ENCODE results near the gene ZNF236.

The ZNF236 gene

GRCh38 chr18:76925501-76925900 lies 103.1 kb downstream of the ZNF236 start:
- H3K9me3 ChIP-seq (ENCODE audit: insufficient read depth, low read length) = no peaks in the 10 kb centered on the region
- H3K4me2 ChIP-seq (ENCODE audit: low read depth, low read length, poor library complexity, severe bottlenecking) = no peak overlapping the region
- peaks cover 8% of the 10 kb centered on the region for H3K36me3 ChIP-seq (ENCODE audit: low read length)
- no peaks in the 10 kb centered on the region for H3K27me3 ChIP-seq (ENCODE audit: low read length)
- no peak overlapping the region for H3K9ac ChIP-seq (ENCODE audit: low read length)
- no peak for TF ChIP-seq EZH2phosphoT487 (conservative IDR thresholded peaks at IDR 0.05; ENCODE audit: low read length)
- TF ChIP-seq CTCF (IDR thresholded peaks at IDR 0.05; ENCODE audit: insufficient read depth, low read length, poor library complexity, severe bottlenecking) = no peak
- no peak overlapping the region for H3K27ac ChIP-seq (ENCODE audit: low read depth, low read length)
- no peak overlapping the region for H2AFZ ChIP-seq (ENCODE audit: low read depth, low read length, severe bottlenecking)
- no peaks in the 10 kb centered on the region for H3K79me2 ChIP-seq (ENCODE audit: insufficient read depth, low read length)
- H3K4me3 ChIP-seq (ENCODE audit: insufficient read depth, low read length, poor library complexity, severe bottlenecking) = no peak overlapping the region
- no peaks in the 10 kb centered on the region for H3F3A ChIP-seq (ENCODE audit: insufficient read depth)
- H4K20me1 ChIP-seq (ENCODE audit: low read depth, low read length) = no peaks in the 10 kb centered on the region
- H3K9me2 ChIP-seq (replicated peaks; ENCODE audit: insufficient read depth, low read length) = no peaks in the 10 kb centered on the region

DNA sequence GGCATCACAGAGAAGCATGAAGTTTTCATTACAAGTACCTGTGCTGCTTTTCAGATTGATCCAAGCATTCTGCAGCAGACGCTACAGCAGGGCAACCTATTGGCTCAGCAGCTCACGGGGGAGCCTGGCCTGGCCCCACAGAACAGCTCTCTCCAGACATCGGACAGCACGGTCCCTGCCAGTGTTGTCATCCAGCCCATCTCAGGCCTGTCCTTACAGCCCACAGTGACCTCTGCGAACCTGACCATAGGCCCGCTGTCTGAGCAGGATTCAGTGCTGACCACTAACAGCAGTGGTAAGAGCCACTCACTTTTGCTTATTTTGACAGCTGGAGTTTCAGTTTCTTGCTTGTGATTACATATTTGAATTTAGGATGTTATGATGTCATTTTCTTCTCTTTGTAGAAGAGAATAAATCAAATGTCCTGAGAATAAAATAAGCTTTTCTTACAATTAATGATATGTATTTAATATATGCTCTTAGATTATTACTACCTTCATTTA lies 104.9 kb downstream of the ZNF236 start:
- H3K36me3 ChIP-seq (ENCODE audit: low read length) = peaks cover 8% of the 10 kb centered on the region
- TF ChIP-seq EZH2phosphoT487 (conservative IDR thresholded peaks at IDR 0.05; ENCODE audit: low read length) = no peak
- H3K27me3 ChIP-seq (ENCODE audit: low read length) = no peaks in the 10 kb centered on the region
- H3K79me2 ChIP-seq (ENCODE audit: insufficient read depth, low read length) = no peaks in the 10 kb centered on the region
- no peak overlapping the region for H3K9ac ChIP-seq (ENCODE audit: low read length)
- H3K4me2 ChIP-seq (ENCODE audit: low read depth, low read length, poor library complexity, severe bottlenecking) = no peak overlapping the region
- H3K27ac ChIP-seq (ENCODE audit: low read depth, low read length) = no peak overlapping the region
- no peaks in the 10 kb centered on the region for H3K9me3 ChIP-seq (ENCODE audit: insufficient read depth, low read length)
- no peaks in the 10 kb centered on the region for H4K20me1 ChIP-seq (ENCODE audit: low read depth, low read length)
- H3K9me2 ChIP-seq (replicated peaks; ENCODE audit: insufficient read depth, low read length) = no peaks in the 10 kb centered on the region
- H3K4me3 ChIP-seq (ENCODE audit: insufficient read depth, low read length, poor library complexity, severe bottlenecking) = no peak overlapping the region
- H2AFZ ChIP-seq (ENCODE audit: low read depth, low read length, severe bottlenecking) = no peak overlapping the region
- H3F3A ChIP-seq (ENCODE audit: insufficient read depth) = no peaks in the 10 kb centered on the region

- no peak overlapping the region for H3K4me3 ChIP-seq (ENCODE audit: insufficient read depth, low read length, poor library complexity, severe bottlenecking)
- peaks cover 8% of the 10 kb centered on the region for H3K36me3 ChIP-seq (ENCODE audit: low read length)
- no peaks in the 10 kb centered on the region for H4K20me1 ChIP-seq (ENCODE audit: low read depth, low read length)
- H3K27ac ChIP-seq (ENCODE audit: low read depth, low read length) = no peak overlapping the region
- no peak overlapping the region for H2AFZ ChIP-seq (ENCODE audit: low read depth, low read length, severe bottlenecking)
- H3K79me2 ChIP-seq (ENCODE audit: insufficient read depth, low read length) = no peaks in the 10 kb centered on the region
- no peaks in the 10 kb centered on the region for H3K27me3 ChIP-seq (ENCODE audit: low read length)
- H3F3A ChIP-seq (ENCODE audit: insufficient read depth) = no peaks in the 10 kb centered on the region
- H3K9me2 ChIP-seq (replicated peaks; ENCODE audit: insufficient read depth, low read length) = no peaks in the 10 kb centered on the region
- no peak overlapping the region for H3K9ac ChIP-seq (ENCODE audit: low read length)
- no peak overlapping the region for H3K4me2 ChIP-seq (ENCODE audit: low read depth, low read length, poor library complexity, severe bottlenecking)
- no peaks in the 10 kb centered on the region for H3K9me3 ChIP-seq (ENCODE audit: insufficient read depth, low read length)
- TF ChIP-seq EZH2phosphoT487 (conservative IDR thresholded peaks at IDR 0.05; ENCODE audit: low read length) = no peak
- no peak for TF ChIP-seq CTCF (IDR thresholded peaks at IDR 0.05; ENCODE audit: insufficient read depth, low read length, poor library complexity, severe bottlenecking)
Measured at GRCh38 chr18:76928179-76928868, 106.0 kb downstream of the ZNF236 start.

- no peak overlapping the region for H3K4me2 ChIP-seq (ENCODE audit: low read depth, low read length, poor library complexity, severe bottlenecking)
- H3K9me3 ChIP-seq (ENCODE audit: insufficient read depth, low read length) = no peaks in the 10 kb centered on the region
- no peaks in the 10 kb centered on the region for H3F3A ChIP-seq (ENCODE audit: insufficient read depth)
- no peak overlapping the region for H3K27ac ChIP-seq (ENCODE audit: low read depth, low read length)
- no peak overlapping the region for H2AFZ ChIP-seq (ENCODE audit: low read depth, low read length, severe bottlenecking)
- peaks cover 8% of the 10 kb centered on the region for H3K36me3 ChIP-seq (ENCODE audit: low read length)
- no peaks in the 10 kb centered on the region for H3K27me3 ChIP-seq (ENCODE audit: low read length)
- H3K9ac ChIP-seq (ENCODE audit: low read length) = no peak overlapping the region
- H3K4me3 ChIP-seq (ENCODE audit: insufficient read depth, low read length, poor library complexity, severe bottlenecking) = no peak overlapping the region
- H3K9me2 ChIP-seq (replicated peaks; ENCODE audit: insufficient read depth, low read length) = no peaks in the 10 kb centered on the region
- no peak for TF ChIP-seq EZH2phosphoT487 (conservative IDR thresholded peaks at IDR 0.05; ENCODE audit: low read length)
- no peak for TF ChIP-seq CTCF (IDR thresholded peaks at IDR 0.05; ENCODE audit: insufficient read depth, low read length, poor library complexity, severe bottlenecking)
- no peaks in the 10 kb centered on the region for H4K20me1 ChIP-seq (ENCODE audit: low read depth, low read length)
- H3K79me2 ChIP-seq (ENCODE audit: insufficient read depth, low read length) = no peaks in the 10 kb centered on the region
Measured at GRCh38 chr18:76931171-76931570, 108.8 kb downstream of the ZNF236 start.

Data from SU-DHL-6 (cell line).